Measurements from ENCODE around the gene SRMS.

The SRMS gene

GRCh38 chr20:63538204-63539091 lies 9.1 kb downstream of the SRMS start:
- H3K4me3 ChIP-seq (ENCODE audit: low read depth in 1 of 2, low read length in 2 of 2): peak overlapping the region; percentile 72 to 80
- no peaks in the 10 kb centered on the region for H3K36me3 ChIP-seq (ENCODE audit: control insufficient read depth in 1 of 2, insufficient read depth in 2 of 2, low read length in 2 of 2)
- peaks cover 0 to 7% of the 10 kb centered on the region in 2 donors for H3K27me3 ChIP-seq (ENCODE audit: control insufficient read depth in 1 of 2, insufficient read depth in 2 of 2, low read length in 2 of 2)
- H3K4me1 ChIP-seq (ENCODE audit: control insufficient read depth in 1 of 2, insufficient read depth in 2 of 2, low read length in 2 of 2): peaks cover 18 to 29% of the 10 kb centered on the region in 2 donors
- peak overlapping the region in 1 of 2 donors; percentile 18 for H3K9ac ChIP-seq (ENCODE audit: low read depth in 1 of 2, low read length in 2 of 2)
- no peak overlapping the region for H3K27ac ChIP-seq (ENCODE audit: low read depth, low read length)
- no peaks in the 10 kb centered on the region for H3K9me3 ChIP-seq (ENCODE audit: control insufficient read depth in 1 of 2, low read length in 2 of 2)

- H3K9me3 ChIP-seq (ENCODE audit: control insufficient read depth in 1 of 2, low read length in 2 of 2): no peaks in the 10 kb centered on the region
- H3K9ac ChIP-seq (ENCODE audit: low read depth in 1 of 2, low read length in 2 of 2): peak overlapping the region; percentile 60 to 95
- peaks cover 0 to 7% of the 10 kb centered on the region in 2 donors for H3K27me3 ChIP-seq (ENCODE audit: control insufficient read depth in 1 of 2, insufficient read depth in 2 of 2, low read length in 2 of 2)
- peak overlapping the region; percentile 72 to 80 for H3K4me3 ChIP-seq (ENCODE audit: low read depth in 1 of 2, low read length in 2 of 2)
- no peaks in the 10 kb centered on the region for H3K36me3 ChIP-seq (ENCODE audit: control insufficient read depth in 1 of 2, insufficient read depth in 2 of 2, low read length in 2 of 2)
- H3K27ac ChIP-seq (ENCODE audit: low read depth, low read length): peak overlapping the region; percentile 96
- H3K4me1 ChIP-seq (ENCODE audit: control insufficient read depth in 1 of 2, insufficient read depth in 2 of 2, low read length in 2 of 2): peaks cover 18 to 29% of the 10 kb centered on the region in 2 donors
Observed at GRCh38 chr20:63537525-63538203, 9.9 kb downstream of the SRMS start.

- Histone ChIP-seq H3K27me3 (ENCODE audit: control insufficient read depth in 1 of 2, insufficient read depth in 2 of 2, low read length in 2 of 2) (peaks cover 0 to 11% of the 10 kb centered on the region in 2 donors), H3K4me1 (ENCODE audit: control insufficient read depth in 1 of 2, insufficient read depth in 2 of 2, low read length in 2 of 2) (peaks cover 18 to 31% of the 10 kb centered on the region in 2 donors), H3K9ac (ENCODE audit: low read depth in 1 of 2, low read length in 2 of 2) (peak within 1 kb of the TSS; percentile 60 to 95), H3K4me3 (ENCODE audit: low read depth in 1 of 2, low read length in 2 of 2) (peak within 1 kb of the TSS; percentile 72 to 80), H3K36me3 (ENCODE audit: control insufficient read depth in 1 of 2, insufficient read depth in 2 of 2, low read length in 2 of 2) (peaks cover 0 to 2% of the 10 kb centered on the region in 2 donors), H3K27ac (ENCODE audit: low read depth, low read length) (peak within 1 kb of the TSS; percentile 96), H3K9me3 (ENCODE audit: control insufficient read depth in 1 of 2, low read length in 2 of 2) (no peaks in the 10 kb centered on the region)
Observed at GRCh38 chr20:63536997-63537524, 10.5 kb downstream of the SRMS start, which contains the start of gene PTK6. Gene PTK6 (minus strand): TSS chr20:63537376. CDS start chr20:63537314, 62 bp downstream.

- peak overlapping the region; percentile 96 for H3K27ac ChIP-seq (ENCODE audit: low read depth, low read length)
- H3K9me3 ChIP-seq (ENCODE audit: control insufficient read depth in 1 of 2, low read length in 2 of 2): no peaks in the 10 kb centered on the region
- H3K9ac ChIP-seq (ENCODE audit: low read depth in 1 of 2, low read length in 2 of 2): peak overlapping the region; percentile 60 to 95
- H3K4me3 ChIP-seq (ENCODE audit: low read depth in 1 of 2, low read length in 2 of 2): peak overlapping the region; percentile 72 to 80
- peaks cover 0 to 4% of the 10 kb centered on the region in 2 donors for H3K36me3 ChIP-seq (ENCODE audit: control insufficient read depth in 1 of 2, insufficient read depth in 2 of 2, low read length in 2 of 2)
- peaks cover 0 to 13% of the 10 kb centered on the region in 2 donors for H3K27me3 ChIP-seq (ENCODE audit: control insufficient read depth in 1 of 2, insufficient read depth in 2 of 2, low read length in 2 of 2)
- H3K4me1 ChIP-seq (ENCODE audit: control insufficient read depth in 1 of 2, insufficient read depth in 2 of 2, low read length in 2 of 2): peaks cover 25 to 37% of the 10 kb centered on the region in 2 donors
Observed at GRCh38 chr20:63536241-63536977, 11.1 kb downstream of the SRMS start.

- Histone ChIP-seq H3K9ac (ENCODE audit: low read depth in 1 of 2, low read length in 2 of 2) (peak overlapping the region; percentile 32 to 51), H3K27me3 (ENCODE audit: control insufficient read depth in 1 of 2, insufficient read depth in 2 of 2, low read length in 2 of 2) (peaks cover 0 to 18% of the 10 kb centered on the region in 2 donors), H3K4me1 (ENCODE audit: control insufficient read depth in 1 of 2, insufficient read depth in 2 of 2, low read length in 2 of 2) (peaks cover 25 to 38% of the 10 kb centered on the region in 2 donors), H3K27ac (ENCODE audit: low read depth, low read length) (peak overlapping the region; percentile 65), H3K36me3 (ENCODE audit: control insufficient read depth in 1 of 2, insufficient read depth in 2 of 2, low read length in 2 of 2) (peaks cover 0 to 4% of the 10 kb centered on the region in 2 donors), H3K9me3 (ENCODE audit: control insufficient read depth in 1 of 2, low read length in 2 of 2) (no peaks in the 10 kb centered on the region), H3K4me3 (ENCODE audit: low read depth in 1 of 2, low read length in 2 of 2) (peak overlapping the region; percentile 13 to 25)
Observed at GRCh38 chr20:63534831-63535651, 12.5 kb downstream of the SRMS start.

- peak overlapping the region; percentile 32 to 51 for H3K9ac ChIP-seq (ENCODE audit: low read depth in 1 of 2, low read length in 2 of 2)
- H3K27me3 ChIP-seq (ENCODE audit: control insufficient read depth in 1 of 2, insufficient read depth in 2 of 2, low read length in 2 of 2): peaks cover 0 to 24% of the 10 kb centered on the region in 2 donors
- peaks cover 0 to 4% of the 10 kb centered on the region in 2 donors for H3K36me3 ChIP-seq (ENCODE audit: control insufficient read depth in 1 of 2, insufficient read depth in 2 of 2, low read length in 2 of 2)
- H3K4me3 ChIP-seq (ENCODE audit: low read depth in 1 of 2, low read length in 2 of 2): no peak overlapping the region
- H3K27ac ChIP-seq (ENCODE audit: low read depth, low read length): peak overlapping the region; percentile 65
- H3K9me3 ChIP-seq (ENCODE audit: control insufficient read depth in 1 of 2, low read length in 2 of 2): no peaks in the 10 kb centered on the region
- peaks cover 25 to 38% of the 10 kb centered on the region in 2 donors for H3K4me1 ChIP-seq (ENCODE audit: control insufficient read depth in 1 of 2, insufficient read depth in 2 of 2, low read length in 2 of 2)
Observed at GRCh38 chr20:63534427-63534830, 13.1 kb downstream of the SRMS start.

- peak overlapping the region; percentile 32 to 51 for H3K9ac ChIP-seq (ENCODE audit: low read depth in 1 of 2, low read length in 2 of 2)
- H3K4me3 ChIP-seq (ENCODE audit: low read depth in 1 of 2, low read length in 2 of 2): peak overlapping the region in 1 of 2 donors; percentile 15
- no peaks in the 10 kb centered on the region for H3K9me3 ChIP-seq (ENCODE audit: control insufficient read depth in 1 of 2, low read length in 2 of 2)
- peaks cover 0 to 29% of the 10 kb centered on the region in 2 donors for H3K27me3 ChIP-seq (ENCODE audit: control insufficient read depth in 1 of 2, insufficient read depth in 2 of 2, low read length in 2 of 2)
- H3K27ac ChIP-seq (ENCODE audit: low read depth, low read length): peak overlapping the region; percentile 65
- peaks cover 0 to 4% of the 10 kb centered on the region in 2 donors for H3K36me3 ChIP-seq (ENCODE audit: control insufficient read depth in 1 of 2, insufficient read depth in 2 of 2, low read length in 2 of 2)
- H3K4me1 ChIP-seq (ENCODE audit: control insufficient read depth in 1 of 2, insufficient read depth in 2 of 2, low read length in 2 of 2): peaks cover 25 to 36% of the 10 kb centered on the region in 2 donors
Observed at GRCh38 chr20:63533871-63534393, 13.6 kb downstream of the SRMS start.

- H3K27ac ChIP-seq (ENCODE audit: low read depth, low read length): no peak overlapping the region
- H3K36me3 ChIP-seq (ENCODE audit: control insufficient read depth in 1 of 2, insufficient read depth in 2 of 2, low read length in 2 of 2): peaks cover 0 to 4% of the 10 kb centered on the region in 2 donors
- peaks cover 25 to 33% of the 10 kb centered on the region in 2 donors for H3K4me1 ChIP-seq (ENCODE audit: control insufficient read depth in 1 of 2, insufficient read depth in 2 of 2, low read length in 2 of 2)
- no peaks in the 10 kb centered on the region for H3K9me3 ChIP-seq (ENCODE audit: control insufficient read depth in 1 of 2, low read length in 2 of 2)
- H3K9ac ChIP-seq (ENCODE audit: low read depth in 1 of 2, low read length in 2 of 2): no peak overlapping the region
- no peak overlapping the region for H3K4me3 ChIP-seq (ENCODE audit: low read depth in 1 of 2, low read length in 2 of 2)
- peaks cover 0 to 31% of the 10 kb centered on the region in 2 donors for H3K27me3 ChIP-seq (ENCODE audit: control insufficient read depth in 1 of 2, insufficient read depth in 2 of 2, low read length in 2 of 2)
Observed at GRCh38 chr20:63533388-63533787, 14.2 kb downstream of the SRMS start.

Data from duodenal mucosa (tissue), 2 donors.